ENCODE results near the gene TRIP10.

TRIP10 gene

DNA sequence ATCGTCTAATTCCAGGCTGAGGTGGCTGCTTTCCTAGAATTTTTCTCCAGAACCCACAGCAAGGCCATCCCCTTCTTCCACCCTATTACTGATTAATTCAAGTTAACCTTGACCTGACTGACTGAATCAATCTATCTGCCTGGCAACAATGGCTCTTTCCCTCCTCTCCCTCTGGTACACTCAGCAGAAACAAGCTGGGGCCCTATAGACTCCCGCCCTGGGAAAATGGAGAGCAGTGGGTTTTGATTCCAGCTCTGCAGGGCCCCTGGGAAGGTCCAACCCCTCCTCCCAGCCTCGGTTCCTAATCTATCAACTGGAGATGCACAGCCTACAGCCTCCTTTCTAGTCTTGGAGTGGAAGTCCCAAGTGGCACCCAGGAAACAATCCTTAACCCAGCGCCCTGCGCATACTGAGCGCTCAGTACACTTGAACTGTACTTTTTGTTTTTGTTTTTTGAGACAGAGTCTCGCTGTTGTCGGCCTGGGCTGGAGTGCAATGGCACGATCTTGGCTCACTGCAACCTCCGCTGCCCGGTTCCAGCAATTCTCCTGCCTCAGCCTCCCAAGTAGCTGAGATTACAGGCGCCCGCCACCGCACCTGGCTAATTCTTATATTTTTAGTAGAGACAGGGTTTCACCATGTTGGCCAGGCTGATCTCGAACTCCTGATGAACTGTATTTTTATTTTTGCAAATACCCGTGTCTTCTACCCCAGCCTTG, 13.8 kb upstream of the TRIP10 start:
- no peak for DNase-seq (ENCODE audit: extremely low read depth in 1 of 2, low read depth in 1 of 2)

DNA sequence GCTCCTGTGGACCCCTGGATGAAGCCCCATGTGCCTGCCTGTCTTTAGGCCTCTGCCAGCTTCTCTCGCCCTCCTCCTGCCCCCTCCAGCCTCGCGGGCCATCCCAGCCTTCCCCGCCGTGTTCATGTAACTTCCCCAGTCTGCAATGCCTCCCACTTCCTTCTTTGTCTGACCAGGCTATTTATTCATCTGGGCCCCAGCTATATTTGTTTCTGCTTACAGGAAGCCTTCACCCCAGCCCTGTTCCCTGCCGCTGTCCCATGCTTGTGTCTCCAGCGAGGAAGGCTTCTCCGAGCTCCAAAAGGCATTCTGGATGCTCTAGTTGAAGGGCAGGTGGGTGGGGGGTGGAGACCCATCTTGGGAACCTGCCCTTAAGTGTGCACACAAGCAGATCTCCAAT, 11.1 kb upstream of the TRIP10 start:
- DNase-seq (ENCODE audit: extremely low read depth in 1 of 2, low read depth in 1 of 2), result no peak

DNA sequence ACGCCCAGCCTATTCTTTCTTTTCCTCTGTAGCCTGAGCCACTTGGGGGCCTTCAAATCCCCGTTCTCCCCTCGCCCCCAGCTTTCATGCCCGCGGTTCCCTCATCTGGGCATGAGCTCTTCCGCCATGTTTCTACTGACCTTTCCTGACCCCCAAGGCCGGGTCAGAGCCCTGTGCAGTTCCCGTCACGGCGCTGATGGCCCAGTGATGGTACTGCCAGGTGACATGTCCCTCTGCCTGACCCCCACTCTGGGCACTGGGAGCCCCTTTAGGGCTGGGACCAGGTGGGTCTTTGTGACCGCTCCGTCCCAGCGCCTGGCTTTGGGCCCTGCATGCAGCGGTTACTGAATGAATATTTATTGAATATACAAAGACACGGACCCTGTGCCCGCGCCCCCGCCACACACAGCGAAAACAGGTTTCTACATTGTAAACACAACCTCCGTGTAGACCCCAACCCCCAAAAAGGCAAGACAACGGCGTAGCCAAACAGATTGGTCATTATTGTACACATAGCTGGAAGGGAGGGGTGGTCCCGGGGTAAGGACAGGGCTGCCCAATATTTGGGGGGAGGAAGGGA, 9.8 kb upstream of the TRIP10 start:
- no peak for DNase-seq (ENCODE audit: extremely low read depth in 1 of 2, low read depth in 1 of 2)

DNA sequence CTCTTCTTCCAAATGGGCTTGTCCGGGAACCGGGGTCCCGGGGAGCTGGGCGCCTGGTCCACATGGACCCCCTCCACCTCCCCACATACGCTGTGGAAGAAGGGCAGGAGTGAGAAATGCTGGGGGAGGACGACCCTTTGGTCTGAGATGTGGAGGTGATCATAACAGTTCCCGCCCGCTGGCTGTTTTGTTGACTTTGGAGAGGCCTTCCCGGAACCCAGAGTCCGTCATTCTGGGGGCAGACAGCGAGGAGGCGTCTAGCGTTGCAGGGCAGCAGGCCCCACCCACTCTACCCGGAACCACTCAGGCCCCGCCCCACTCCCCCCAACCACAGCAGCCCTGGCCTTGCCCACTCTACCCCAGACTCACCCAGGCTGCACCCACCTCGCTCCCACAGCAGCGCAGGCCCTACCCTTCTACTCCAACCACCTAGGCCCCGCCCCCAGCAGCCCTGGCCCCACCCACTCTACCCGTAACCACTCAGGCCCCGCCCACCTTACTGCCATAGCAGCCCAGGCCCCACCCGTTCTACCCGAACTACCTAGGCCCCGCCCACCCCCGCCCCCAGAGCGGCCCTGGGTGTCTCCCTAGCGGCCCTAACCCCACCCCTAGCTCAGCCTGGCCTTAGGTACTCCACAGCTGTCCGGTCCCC, 9.2 kb upstream of the TRIP10 start:
- DNase-seq (ENCODE audit: extremely low read depth in 1 of 2, low read depth in 1 of 2), result peak in 1 of 2 donors; percentile 50

DNA sequence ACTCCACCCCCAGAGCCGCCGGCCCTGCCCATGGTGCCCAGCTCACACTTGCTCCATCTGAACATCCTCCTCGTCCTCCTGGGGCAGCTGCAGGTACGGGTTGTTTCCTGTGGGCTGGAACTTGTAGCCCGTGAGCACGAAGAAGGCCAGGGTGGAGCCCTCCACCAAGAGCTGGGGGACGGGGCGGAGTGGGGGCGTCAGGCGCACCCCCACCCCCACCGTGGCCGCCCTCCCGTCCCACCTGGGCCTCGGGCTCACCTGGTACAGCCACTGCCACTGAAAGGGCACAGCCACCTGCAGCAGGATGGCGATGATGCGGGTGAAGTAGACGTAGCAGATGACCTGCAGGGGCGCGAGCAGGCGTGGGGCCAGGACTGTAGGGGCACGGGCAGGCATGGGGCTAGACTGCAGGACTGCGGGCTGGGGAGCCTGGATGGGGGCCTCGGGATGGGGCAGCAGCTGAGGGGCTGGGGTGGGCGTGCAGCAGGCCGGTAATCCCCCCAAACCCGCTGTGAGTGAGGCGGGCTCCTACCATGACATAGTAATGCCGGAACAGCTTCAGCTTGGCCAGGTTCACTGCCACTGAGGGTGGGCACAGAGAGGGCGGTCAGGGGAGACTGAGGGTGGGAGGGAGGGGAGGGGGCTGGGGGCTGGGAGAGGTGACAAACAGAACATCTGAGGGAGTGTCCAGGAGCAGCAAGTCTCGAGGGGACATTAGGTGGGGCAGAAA, 8.4 kb upstream of the TRIP10 start:
- DNase-seq (ENCODE audit: extremely low read depth in 1 of 2, low read depth in 1 of 2), result no peak

DNA sequence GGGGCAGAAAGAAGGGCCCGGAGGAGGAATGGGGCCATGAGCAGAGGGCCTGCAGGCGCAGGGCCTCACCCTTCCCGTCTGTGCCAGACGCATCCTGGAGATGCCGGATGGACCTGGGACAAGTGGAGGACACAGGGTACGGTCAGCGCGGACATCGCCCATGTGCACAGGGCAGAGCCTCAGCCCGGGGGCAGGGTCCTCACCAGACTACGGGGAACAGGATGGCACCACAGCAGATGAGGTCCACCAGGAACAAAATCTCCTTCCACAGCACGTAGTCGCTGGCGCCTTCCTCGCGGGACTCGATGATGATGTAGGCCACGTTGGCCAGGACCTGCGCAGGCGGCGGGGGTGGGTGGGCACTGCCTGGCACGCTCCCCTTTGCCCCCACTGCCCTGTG, 7.7 kb upstream of the TRIP10 start:
- no peak for DNase-seq (ENCODE audit: extremely low read depth in 1 of 2, low read depth in 1 of 2)

DNA sequence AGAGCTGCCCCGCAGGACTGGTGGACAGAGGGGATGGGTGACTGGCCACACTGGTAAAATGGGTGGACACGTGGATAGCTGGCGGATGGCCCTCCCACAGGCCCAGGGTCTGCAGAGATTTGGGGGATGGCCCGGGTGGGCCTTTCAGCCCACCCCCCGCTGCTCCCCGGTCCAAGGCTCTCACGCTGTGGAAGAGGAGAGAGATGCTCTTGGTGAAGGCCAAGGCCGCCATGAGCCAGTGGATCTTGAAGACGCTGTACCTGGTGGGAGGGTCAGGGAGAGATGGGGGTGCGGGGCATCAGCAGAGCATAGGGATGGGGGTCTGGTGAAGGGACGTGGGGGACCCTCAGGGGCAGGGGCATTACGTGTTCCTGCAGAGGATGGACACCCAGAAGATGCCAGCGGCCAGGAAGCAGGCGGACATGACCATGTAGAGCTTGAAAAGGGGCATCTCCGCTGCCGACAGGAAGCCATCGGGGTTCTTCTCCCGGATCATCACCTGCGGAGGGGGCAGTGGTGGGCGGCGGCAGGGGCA, 6.6 kb upstream of the TRIP10 start:
- no peak for DNase-seq (ENCODE audit: extremely low read depth in 1 of 2, low read depth in 1 of 2)

DNA sequence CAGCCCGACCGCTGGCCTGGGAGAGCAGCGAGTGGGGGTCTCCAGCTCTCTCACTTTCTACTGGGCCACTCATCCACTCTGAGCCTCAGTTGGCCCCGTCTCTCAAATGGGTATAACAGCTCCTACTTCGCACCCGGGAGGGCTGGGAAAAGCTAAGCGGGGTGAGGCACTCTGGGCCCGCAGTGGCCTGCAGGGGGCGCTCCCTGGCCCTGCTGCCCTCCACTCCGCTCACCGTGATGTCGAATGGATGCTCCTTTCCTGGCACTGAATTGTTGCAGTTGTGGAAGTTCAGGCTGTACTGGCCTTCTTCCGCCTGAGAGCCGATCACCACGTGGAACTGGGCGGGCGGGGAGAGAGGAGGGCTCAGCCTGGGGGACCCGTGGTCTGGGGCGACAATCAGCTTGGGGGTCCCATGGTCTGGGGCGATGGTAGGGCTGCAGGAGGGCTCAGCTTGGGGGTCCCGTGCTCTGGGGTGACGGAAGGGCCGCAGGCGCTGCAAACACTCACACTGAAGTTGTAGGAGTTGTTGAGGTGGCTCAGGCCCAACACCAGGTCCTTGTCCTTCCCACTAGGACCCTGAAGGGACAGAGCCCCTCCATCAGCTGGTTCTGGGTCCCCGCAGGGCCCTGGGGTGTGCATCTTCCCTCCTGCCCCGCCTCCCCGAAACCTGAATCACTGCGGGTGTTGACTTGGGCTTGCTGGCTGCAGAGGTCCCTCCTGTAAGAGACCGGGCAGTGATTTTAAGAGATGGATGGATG, 6.0 kb upstream of the TRIP10 start:
- DNase-seq (ENCODE audit: extremely low read depth in 1 of 2, low read depth in 1 of 2), result no peak

DNA sequence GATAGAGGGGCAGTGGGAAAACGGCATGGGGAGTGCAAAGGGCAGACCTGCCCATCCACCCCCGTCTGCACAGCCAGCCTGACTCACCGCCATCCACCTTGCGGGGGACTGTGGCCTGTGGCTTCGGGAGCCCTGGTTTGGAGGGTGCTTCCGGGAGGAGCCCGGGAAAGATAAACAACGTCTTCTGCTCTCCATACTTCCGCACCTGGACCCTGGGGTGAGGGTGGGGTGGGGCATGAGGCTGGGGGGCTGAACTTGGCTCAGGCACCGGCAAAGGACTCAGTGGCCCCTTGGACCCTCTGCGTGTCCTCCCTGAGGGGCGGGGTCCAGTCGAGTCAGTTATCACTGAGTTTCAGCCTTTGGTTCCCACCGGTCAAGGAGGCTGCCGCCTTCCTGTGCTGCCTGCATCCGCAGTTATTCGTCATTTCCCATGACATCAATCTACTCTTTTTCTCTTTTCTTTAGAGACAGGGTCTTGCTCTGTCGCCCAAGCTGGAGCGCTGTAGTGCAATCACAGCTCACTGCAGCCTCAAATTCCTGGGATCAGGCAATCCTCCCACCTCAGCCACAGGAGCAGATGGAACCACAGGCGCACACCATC, 5.3 kb upstream of the TRIP10 start:
- DNase-seq (ENCODE audit: extremely low read depth in 1 of 2, low read depth in 1 of 2), result no peak

DNA sequence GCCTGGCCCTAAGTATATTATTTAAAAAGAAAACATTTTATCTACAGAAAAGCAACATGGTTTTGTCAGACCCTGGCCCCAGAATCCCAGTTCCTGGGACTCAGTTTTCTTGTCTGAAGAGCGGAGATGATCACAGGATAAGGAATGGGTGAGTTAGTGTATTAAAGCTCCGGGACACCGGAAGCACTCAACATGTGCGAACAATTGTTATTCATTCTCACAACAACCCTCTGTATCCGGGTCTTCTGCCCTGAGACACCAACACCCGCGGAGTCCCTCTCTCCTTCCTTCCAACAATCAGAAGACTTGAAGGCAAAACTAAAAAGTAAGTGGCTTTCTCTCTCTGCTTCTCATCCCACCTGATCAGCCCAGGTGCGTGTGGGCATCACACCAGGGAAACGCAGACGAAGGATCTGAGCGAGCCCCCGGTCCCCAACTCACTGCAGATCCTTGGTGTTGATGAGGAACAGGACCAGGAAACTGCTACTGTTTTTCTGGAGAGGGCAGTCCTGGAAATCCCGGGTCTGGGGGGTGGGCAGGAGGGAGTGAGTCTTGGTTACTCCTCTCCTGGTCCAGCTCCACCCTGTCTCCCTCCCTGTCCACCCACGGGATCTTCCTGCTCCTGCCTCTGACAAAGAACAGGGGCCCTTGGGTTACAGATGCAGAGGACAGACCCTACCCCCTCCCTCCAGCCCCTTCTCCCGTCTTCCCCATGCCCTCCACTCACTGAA, 4.1 kb upstream of the TRIP10 start:
- no peak for DNase-seq (ENCODE audit: extremely low read depth in 1 of 2, low read depth in 1 of 2)

DNA sequence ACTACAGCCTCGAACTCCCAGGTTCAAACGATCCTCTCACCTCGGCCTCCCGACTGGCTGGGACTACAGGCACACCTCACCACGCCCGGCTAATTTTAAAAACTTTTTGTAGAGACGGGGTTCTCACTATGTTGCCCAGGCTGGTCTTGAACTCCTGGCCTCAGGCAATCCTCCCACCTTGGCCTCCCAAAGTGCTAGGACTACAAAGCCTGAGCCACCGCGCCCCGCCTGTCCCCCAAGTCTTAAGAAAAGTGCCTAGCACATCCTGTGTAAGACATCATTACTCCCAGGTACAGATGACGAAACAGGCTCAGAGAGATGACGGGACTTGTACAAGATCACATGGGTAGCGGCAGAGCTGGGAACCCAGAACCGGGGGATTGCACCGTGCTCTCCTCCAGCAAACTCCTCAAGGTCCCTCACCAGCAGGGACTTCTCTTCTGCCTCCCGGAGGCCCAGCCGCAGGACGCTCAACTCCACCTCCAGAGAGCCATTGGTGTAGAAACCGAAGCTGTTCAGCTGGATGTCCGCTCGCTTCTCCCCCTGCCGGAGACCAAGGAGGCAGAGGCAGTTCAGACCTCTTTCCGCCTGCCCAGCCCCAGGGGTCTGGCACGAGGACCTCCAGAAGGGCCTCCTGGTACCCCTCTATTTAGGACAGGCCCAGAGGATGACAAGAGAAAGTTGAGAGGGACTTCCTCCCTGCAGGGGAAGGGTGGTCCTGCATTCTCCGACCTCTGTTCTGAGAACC, 3.1 kb upstream of the TRIP10 start:
- DNase-seq (ENCODE audit: extremely low read depth in 1 of 2, low read depth in 1 of 2), result peak; percentile 55 to 70

DNA sequence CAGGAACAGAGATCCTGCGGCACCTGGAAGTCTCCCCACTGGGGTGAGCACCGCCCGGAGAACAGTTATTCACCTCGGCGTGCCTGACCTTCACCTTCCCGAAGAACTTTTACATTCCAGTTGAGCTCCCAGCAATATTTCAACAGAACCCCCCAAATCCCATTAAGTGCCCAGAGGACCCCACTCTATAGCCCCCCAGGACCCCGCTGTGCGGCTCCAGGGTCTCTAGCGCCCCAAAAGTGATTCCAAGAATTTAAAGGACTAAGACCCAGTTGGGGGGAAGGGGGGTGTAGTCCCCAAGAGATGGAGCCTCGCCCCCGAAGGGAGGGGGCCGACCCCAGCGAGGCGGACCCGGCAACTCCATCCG, 2.6 kb upstream of the TRIP10 start:
- DNase-seq (ENCODE audit: extremely low read depth in 1 of 2, low read depth in 1 of 2), result no peak

DNA sequence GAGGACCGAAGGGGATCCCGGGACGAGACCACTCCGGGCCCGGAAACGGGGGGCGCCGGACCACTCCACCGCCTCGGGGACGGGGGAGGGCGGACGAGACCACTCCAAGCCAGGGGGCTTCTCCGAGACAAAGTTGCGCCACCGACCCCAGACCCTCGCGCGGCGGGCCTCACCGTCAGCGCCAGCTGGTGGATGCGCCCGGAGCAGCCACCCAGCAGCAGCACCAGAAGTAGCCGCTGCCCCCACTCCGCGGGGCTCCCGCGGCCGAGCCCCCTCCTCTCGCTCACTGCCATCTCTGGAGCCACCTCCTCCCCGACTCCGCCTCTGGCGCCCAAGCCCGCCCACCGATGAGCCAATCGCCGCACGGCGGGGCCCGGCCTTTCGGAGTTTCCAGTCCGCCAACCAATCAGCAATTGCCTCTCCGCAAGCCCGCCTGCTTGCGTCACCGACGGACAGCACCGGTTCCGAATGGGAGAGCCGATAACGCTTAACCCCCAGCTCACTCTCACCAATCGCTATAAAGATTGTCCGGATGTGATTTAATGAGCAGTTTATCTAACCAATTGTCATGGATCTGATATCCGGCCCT, 2.1 kb upstream of the TRIP10 start, which contains the start of gene GPR108:
Gene GPR108 (minus strand): TSS at position 297 of the 589 bp plus-strand sequence. CDS start 4 bp downstream, at position 293.
- DNase-seq (ENCODE audit: extremely low read depth in 1 of 2, low read depth in 1 of 2), result peak; percentile 99

DNA sequence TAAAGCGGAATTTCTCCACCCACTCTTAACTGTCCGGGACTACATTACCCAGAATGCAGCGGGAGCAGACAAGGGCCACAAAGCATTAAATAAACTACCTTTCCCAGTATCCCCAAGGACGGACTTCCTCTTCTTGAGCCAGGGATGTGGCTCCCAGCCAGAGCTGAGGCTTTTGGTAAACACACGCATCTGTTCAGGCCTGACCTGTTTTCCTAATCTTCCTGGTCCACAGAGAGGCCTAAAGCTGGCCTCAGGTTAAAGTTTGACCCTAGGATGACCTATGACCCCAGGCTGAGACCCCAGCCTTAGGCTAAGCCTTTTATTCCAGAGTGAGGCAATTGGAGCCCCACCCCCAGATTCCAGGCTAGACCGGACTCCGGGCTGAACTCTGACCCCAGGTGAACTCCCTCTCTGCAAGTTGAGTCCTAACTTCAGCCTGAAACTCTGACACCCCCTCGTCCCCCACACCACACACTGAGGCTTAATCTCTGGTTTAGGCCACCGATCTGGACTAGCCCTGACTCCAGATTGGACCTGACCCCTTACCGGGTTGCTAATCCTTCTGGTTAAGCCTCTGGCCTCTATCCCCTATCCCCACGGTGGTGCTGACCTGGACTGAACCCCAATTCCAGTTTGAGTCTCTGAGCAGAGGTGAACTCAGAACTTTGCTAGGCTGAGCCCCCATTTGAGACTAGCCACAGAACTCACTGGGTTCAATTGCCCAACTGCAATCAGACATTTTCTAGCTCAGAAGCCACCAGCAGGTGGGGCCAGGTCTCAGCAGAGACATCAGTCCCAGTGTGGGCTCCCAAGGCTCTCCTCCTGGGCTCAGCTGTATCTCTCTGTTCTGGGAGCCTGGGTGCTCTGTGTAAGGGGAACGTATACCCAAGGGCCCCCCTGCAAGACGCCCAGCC, 1.4 kb upstream of the TRIP10 start:
- DNase-seq (ENCODE audit: extremely low read depth in 1 of 2, low read depth in 1 of 2), result peak; percentile 55 to 76

DNA sequence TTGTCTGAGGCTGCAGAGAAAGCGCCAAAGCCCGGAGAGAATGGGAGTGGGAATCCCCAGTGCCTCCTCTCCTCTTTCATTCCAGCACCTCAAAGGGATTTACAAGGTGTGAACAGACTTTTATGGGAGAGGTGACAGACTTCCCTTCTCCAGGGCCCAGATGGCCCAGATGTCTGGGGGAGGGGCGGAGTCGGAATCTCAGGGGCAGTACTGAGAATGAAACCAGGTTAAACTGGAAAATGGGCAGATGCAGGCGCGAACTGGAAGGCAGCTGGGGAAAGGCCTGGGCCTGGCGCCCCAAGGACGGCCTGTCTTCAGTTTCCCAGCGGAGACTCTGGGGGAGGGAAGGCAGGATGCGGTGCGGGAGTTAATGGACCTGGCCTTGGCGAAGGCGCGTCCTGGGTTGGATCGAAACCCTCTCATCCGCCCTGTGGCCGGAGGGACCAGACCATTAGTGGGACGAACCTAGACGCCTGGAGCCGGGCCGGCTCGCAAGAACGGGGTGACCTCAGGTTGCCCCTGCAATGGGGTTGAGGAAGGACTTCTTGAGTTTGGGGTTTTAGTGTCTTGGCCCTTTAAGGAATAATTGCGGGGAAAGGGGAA, 592 bp upstream of the TRIP10 start:
- DNase-seq (ENCODE audit: extremely low read depth in 1 of 2, low read depth in 1 of 2), result no peak

DNA sequence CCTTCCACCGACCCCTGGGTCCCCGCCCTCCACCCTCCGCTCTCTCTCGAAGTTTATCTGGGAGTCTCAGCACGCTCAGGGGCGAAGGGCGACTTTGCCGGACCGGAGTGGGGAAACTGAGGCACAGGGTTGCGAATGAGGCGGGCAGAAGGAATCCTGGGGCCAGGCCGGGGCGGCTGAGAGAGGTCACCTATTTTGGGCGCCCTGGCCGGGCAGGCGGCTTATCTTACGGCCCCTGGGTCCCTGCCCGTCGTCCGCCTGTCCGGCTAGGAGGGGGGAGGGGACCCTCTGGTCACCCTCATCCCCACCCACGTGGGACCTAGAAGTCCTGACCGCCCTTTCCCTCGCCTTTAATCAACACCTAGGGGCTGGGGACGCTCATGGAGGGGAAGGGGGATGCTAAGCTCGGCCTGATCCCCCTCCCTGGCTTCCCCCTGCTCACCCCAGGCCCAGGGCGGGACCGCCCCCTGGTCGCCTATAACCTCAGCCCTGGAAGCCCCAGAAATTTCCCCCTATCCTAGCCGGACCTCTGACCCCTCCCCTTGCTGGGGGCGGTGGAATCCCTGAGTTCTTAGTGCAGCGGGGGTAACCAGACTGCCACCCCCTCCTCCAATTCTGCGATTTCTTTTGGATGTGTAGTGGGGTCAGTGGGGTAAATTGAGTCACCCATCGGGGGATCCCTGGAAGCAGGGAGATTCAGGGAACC, 556 bp downstream of the TRIP10 start:
- no peak for DNase-seq (ENCODE audit: extremely low read depth in 1 of 2, low read depth in 1 of 2)

Measured in stimulated activated CD8-positive, alpha-beta memory T cell treated with anti-CD3 and anti-CD28 coated beads, Interleukin-7, amount 100 ng/mL, for 48 hours (primary cell).